ENCODE results near the gene RTF2. TPM values are rescaled to one million over a fixed set of nuclear protein-coding genes. Genes with fewer than 3 reads are reported as not detected.

RTF2 gene
- total and polyA plus RNA-seq, 8 donors, result 5.5 to 87.5 (median 54.7) TPM

- H3K27ac ChIP-seq, result no peak overlapping the region
- 79 to 86% (median 84%) methylated on average over 14 to 20 of the region's 20 CpGs for WGBS, 5 donors
Measured at GRCh38 chr20:56437196-56437960, 31.0 kb upstream of the RTF2 start.

GRCh38 chr20:56438284-56438683 is 30.1 kb upstream of the RTF2 start:
- no peaks in the 10 kb centered on the region for H3K36me3 ChIP-seq
- H3K4me1 ChIP-seq, result peaks cover 0 to 22% (median 11%) of the 10 kb centered on the region in 4 donors
- intact Hi-C loops (cut with DNase I; ENCODE audit: low total_unique reads), result no loop called here
- DNase-seq, result no peak
- H3K27me3 ChIP-seq, result no peaks in the 10 kb centered on the region
- H3K27ac ChIP-seq, result no peak overlapping the region
- TF ChIP-seq EP300 (IDR thresholded peaks at IDR 0.05) (no peak), CTCF (IDR thresholded peaks at IDR 0.05) (no peak)
- H3K4me3 ChIP-seq, result no peak overlapping the region
- WGBS, 5 donors, result 76 to 89% (median 84%) methylated on average over 4 of the region's 4 CpGs
- no peaks in the 10 kb centered on the region for H3K9me3 ChIP-seq

More at GRCh38 chr20:56437196-56437960, 31.0 kb upstream of the RTF2 start:
- TF ChIP-seq EP300 (IDR thresholded peaks at IDR 0.05) (no peak), POLR2A (IDR thresholded peaks at IDR 0.05) (no peak), CTCF (IDR thresholded peaks at IDR 0.05) (no peak), POLR2AphosphoS5 (IDR thresholded peaks at IDR 0.05) (no peak)
- Histone ChIP-seq H3K27me3 (no peaks in the 10 kb centered on the region), H3K4me1 (peaks cover 0 to 24% (median 11%) of the 10 kb centered on the region in 4 donors), H3K4me3 (no peak overlapping the region), H3K36me3 (no peaks in the 10 kb centered on the region), H3K9me3 (no peaks in the 10 kb centered on the region)
- DNase-seq, result no peak
- intact Hi-C loops (cut with DNase I; ENCODE audit: low total_unique reads), result no loop called here

GRCh38 chr20:56439771-56440291 is 28.6 kb upstream of the RTF2 start:
- intact Hi-C loops (cut with DNase I; ENCODE audit: low total_unique reads), result no loop called here
- Histone ChIP-seq H3K27ac (peak overlapping the region in 3 of 5 donors; percentile 26 to 60 (median 38)), H3K4me1 (peaks cover 0 to 22% (median 7%) of the 10 kb centered on the region in 4 donors), H3K4me3 (no peak overlapping the region), H3K9me3 (no peaks in the 10 kb centered on the region), H3K36me3 (no peaks in the 10 kb centered on the region), H3K27me3 (peaks cover 0 to 8% (median 0%) of the 10 kb centered on the region in 3 donors)
- peak; percentile 35 to 75 for DNase-seq
- TF ChIP-seq POLR2AphosphoS5 (IDR thresholded peaks at IDR 0.05) (peak in 1 of 3 donors; percentile 25), EP300 (IDR thresholded peaks at IDR 0.05) (no peak)
- WGBS, 5 donors, result 44 to 64% (median 57%) methylated on average over 5 of the region's 5 CpGs

- peak in 1 of 2 donors; percentile 41 for DNase-seq
- no peaks in the 10 kb centered on the region for H3K9me3 ChIP-seq
- H3K4me1 ChIP-seq, result peaks cover 0 to 22% (median 7%) of the 10 kb centered on the region in 4 donors
- H3K4me3 ChIP-seq, result no peak overlapping the region
- H3K27ac ChIP-seq, result peak overlapping the region in 2 of 5 donors; percentile 26 to 60
- 66 to 74% (median 68%) methylated on average over 4 of the region's 4 CpGs for WGBS, 5 donors
- H3K36me3 ChIP-seq, result no peaks in the 10 kb centered on the region
- intact Hi-C loops (cut with DNase I; ENCODE audit: low total_unique reads), result no loop called here
- H3K27me3 ChIP-seq, result peaks cover 0 to 14% (median 0%) of the 10 kb centered on the region in 3 donors
- TF ChIP-seq CTCF (IDR thresholded peaks at IDR 0.05), result no peak
- no peak for TF ChIP-seq EP300 (IDR thresholded peaks at IDR 0.05)
- no peak for TF ChIP-seq POLR2A (IDR thresholded peaks at IDR 0.05)
- TF ChIP-seq POLR2AphosphoS5 (IDR thresholded peaks at IDR 0.05), result no peak
Measured at GRCh38 chr20:56440346-56441007, 27.9 kb upstream of the RTF2 start.
